ENCODE results near the gene LCN2. TPM values are rescaled to one million over a fixed set of nuclear protein-coding genes. Genes with fewer than 3 reads are reported as not detected.
A peak's percentile ranks its signal among the peaks of the same experiment; 100 is the strongest.

The LCN2 gene
- total RNA-seq, 1 experiment from 2014 or later, result not detected

DNA sequence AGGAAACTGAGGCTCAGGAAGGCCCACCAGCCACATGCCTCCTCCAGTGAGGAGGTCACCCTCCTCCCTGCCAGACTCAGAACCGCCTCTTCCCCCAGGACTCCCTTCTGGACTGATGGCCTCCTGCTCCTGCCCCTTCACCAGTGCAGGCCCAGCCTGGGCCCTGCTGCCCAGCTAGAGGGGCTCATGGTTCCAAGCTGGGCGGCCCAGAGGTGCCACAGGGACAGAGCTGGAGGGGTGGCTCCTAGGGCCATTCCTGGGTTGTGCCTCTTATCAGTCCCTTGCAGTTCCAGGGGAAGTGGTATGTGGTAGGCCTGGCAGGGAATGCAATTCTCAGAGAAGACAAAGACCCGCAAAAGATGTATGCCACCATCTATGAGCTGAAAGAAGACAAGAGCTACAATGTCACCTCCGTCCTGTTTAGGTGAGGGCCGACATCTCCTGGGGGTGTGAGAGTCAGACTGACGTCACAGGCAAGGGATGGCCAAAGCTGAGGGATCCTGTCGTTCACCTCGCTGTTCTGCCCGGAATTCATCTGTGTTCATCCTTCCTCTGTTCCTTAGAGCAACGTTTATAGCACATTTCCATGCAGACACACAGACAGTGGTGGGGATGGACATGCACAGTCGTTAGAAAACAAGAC, 819 bp downstream of the LCN2 start:
- no peak for DNase-seq (ENCODE audit: low read depth)

DNA sequence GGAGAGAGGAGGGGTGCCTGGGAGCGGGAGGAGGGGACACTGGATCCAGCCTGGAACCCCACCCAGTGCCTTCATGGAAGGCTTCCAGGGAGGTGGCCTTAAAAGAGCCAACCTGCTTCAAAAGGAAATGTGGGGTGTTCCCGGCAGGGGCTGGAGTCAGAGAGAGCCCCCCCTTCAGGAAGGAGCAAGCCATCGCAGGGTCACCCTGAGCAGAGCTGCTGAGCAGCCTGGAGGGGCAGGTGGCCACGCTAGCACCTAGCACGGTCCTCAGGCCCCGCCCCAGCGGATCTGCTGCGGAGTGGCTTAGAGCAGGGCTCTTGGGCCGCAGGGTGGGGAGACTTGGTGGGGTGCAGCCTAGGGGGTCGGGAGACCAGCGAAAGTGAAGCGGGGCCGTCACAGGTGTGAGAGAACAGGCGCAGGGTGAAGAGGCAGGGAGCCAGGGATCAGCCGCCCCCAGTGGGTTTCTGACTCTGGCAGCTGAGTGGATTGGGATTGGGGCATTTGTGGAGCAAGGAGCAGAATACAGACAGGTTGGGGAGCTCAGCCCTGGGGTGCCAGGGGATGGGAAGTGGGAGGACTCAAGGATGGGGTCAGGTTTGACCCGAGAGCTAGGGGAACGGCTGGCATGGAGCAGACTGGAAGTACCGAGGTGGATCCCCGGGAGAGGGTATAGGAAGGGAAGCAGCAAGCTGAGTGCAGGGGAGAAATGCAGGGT, 1.5 kb downstream of the LCN2 start:
- no peak for DNase-seq (ENCODE audit: low read depth)

DNA sequence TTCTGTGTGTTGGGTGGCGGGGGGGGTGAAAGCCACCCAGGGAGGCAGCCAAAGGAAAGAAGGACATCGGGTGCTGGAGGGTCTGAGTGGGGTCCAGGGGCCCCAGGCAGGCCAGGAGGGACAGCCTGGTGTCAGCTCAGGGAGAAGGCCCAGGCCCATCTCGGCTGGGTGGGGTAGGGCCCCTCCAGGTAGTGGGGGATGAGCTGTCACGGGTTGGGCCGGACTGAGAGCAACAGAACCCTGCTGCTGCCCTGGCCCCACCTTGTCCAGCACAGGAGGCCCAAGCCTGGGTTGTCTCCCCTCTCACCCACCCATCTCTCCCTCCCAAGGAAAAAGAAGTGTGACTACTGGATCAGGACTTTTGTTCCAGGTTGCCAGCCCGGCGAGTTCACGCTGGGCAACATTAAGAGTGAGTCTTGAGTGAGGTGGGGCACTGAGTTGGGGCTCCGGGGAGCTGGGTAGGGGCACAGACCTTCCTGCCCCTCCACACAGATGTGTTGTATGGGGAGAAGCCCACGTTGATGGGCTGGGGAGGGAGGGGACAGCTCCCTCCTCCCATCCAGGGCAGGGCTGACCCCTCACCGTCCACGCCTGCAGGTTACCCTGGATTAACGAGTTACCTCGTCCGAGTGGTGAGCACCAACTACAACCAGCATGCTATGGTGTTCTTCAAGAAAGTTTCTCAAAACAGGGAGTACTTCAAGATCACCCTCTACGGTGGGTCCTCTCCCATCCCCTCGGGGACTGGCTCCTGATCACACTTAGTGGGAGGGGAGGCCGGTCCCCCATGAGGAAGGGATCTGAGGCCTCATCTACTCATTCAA, 2.3 kb downstream of the LCN2 start:
- no peak for DNase-seq (ENCODE audit: low read depth)

DNA sequence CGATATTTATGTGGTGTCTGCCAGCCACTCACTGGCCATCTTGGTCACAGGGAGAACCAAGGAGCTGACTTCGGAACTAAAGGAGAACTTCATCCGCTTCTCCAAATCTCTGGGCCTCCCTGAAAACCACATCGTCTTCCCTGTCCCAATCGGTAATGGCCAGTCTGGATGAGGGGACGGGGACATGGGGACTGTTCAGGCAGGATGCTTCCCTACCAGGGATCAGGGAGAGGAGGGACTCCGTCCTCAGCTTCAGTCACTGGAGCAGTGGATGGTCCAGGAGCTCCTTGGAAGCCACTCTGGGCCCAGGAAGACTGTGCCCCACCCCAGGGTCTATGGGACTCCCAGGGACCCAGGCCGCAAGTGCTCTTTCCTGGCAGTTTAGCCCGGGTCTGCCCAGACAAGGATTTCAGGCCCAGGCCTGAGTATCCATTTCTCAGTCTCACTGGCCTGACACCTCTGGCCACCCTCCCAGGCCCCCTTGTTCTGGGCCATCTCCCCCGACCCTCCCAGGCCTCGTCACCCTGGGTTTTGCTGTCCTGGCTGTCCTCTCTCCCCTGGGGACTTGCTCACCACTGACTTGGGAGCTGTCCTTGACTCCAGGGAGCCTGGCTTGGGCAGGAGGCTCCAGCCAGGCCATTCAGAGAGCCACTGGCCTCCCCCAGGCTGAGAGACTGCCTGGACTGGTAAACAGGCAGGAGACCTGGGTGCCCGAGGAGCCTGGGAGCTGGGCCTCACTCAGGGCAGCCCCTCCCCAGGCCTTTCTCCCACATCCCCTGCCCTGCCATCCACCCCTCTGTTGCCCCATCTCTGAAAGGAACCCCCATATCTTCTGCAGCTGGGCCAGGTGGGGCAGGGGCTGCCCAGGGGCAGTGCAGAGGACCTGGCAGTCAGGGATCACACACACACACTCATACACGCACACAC, 3.1 kb downstream of the LCN2 start:
- no peak for DNase-seq (ENCODE audit: low read depth)

DNA sequence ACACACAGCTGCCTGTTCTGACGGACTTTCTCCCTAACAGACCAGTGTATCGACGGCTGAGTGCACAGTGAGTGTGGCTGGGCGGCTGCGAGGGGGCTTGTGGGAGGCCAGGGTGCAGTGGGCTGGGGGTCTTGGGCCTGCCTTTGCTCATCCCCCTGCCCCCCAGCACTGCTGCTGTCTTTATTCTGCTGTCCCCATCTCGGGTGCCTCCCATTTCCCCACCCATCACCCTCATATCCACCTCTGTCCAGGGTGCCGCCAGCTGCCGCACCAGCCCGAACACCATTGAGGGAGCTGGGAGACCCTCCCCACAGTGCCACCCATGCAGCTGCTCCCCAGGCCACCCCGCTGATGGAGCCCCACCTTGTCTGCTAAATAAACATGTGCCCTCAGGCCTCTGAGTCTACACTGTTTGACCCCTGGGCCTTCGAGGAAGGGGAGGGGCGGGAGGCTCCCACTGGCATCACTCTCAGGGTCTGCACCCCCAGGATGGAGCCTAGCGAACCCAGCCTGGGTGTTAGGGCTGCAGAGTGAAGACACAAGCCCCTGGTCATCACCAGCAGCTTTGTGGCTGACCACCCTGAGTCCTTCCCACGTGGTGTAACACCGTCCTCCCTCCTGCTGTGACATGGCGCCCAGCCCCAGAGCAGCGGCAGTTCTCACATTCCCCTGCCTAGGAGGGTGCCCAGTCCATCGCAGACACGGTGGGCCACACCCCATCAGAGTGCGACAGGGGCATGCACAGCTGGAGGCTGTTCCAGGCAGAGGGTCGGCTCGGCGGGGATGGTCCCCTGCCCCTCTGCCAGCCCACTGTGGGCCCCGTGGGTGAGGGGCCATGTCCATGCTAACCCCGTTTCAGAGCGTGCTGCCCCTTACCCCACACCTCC, 4.0 kb downstream of the LCN2 start:
- no peak for DNase-seq (ENCODE audit: low read depth)

DNA sequence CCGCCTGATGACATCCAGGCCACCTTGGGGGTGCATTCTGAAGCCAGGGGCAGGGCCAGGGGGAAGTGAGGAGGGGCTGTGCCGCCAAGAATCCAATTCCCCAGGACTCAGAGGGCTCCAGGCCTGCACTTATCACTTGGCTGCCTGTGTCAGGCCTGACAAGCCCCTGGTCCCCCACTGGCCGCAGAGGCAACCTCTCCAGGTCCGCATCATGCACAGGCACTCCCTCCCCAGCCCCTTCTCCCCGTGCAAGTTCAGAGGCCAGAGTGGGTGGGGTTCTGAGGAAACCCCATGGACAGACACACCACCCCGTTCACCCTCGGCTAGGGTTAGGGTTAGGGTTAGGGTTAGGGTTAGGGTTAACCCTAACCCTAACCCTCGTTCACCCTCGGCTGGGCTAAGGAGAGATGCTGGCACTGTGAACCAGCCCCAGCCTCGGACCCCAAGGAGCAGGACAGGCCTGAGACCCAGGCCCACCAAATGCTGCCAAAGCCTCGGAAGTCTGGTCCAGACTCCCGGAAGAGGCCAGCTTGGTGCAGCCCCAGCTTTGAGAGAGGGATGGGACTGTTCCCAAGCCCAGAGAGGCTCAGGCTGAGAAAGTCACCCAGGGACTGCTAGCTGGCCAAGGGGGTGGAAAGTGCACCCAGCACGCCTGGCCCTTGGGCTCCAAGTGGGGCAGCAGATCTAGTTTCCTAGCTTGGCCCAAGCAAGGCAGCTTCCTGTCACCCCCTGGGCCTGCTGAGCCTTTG, 4.9 kb downstream of the LCN2 start:
- DNase-seq (ENCODE audit: low read depth), result no peak

DNA sequence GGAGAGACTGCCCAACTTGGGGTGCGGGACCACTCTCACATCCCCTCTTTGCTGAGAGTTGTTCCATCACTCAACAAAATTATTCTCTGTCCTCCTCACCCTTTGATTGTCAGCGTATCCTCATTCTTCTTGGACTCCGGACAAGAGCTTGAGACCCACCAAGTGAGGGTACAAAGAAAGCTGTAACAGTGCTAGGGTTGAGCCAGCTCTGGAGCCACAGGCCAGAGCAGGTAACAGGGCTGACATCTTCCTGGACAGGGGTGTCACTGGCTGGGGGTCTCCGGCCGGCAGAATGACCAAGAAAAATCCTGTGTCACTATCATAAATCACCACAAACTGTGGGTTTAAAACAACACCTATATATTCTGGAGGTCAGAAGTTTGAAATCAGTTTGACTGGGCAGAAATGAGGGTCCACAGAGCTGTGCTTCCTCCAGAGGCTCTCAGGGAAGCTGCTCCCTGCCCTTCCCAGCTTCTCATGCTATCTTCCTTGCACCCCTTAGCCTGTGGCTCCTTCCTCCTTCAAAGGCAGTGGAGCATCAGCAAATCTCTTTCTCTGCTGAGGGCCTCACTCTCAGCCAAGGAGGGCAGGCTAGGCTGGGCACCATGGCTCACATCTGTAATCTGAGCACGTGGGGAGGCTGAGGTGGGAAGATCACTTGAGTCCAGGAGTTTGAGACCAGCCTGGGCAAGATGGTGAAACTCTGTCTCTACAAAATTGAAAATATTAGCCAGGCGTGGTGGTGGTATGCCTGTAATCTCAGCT, 6.7 kb downstream of the LCN2 start:
- no peak for DNase-seq (ENCODE audit: low read depth)

DNA sequence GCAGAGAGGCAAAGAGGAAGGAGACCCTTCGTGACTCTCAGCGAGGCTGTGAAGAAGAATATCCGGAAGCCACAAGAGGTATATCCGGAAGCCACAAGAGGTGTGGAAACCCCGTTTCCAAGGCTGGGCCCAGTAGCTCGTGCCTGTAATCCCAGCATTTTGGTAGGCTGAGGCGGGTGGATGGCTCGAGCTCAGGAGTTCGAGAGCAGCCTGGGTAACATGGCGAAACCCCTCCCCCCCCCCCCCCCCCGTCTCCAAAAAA, 10.2 kb downstream of the LCN2 start:
- DNase-seq (ENCODE audit: low read depth), result no peak

DNA sequence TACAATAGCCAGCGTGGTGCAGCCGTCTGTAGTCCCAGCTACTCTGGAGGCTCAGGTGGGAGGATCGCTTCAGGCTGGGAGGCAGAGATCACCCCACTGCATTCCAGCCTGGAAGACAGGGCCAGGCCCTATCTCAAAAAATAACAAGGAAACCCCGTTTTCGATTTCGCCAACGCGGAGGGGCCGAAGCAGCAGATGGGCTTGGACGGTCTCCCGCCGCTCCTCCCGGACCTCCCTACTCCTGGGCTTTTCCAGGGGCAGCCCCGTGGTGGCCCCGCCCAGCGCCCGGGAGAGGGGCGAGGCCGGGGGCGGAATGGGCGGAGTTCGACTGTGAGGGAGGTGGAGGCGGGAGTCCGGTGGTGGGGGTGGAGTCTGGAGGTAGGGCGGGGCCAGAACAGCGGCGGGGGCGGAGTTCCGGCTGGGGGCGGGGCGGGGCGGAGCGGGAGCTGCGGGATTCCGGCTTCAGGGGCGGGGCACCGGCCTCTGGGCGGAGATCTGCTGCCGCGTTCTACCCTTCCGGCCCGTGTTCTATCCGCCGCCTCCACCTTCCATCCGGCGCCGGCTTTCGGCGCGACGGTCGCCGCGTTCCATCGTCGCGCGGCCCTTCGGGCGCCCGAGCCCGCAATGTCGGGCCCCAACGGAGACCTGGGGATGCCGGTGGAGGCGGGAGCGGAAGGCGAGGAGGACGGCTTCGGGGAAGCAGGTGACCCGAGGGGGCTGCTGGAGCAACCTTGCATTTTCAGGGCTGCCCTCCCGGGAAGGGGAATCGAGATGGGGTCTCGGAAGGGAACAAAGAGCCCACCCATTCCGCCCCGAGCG, 10.7 kb downstream of the LCN2 start, which contains the start of gene BBLN:
Gene BBLN (plus strand): TSS at position 482 of the 819 bp plus-strand sequence. CDS start 143 bp downstream, at position 625.
- peak; percentile 90 for DNase-seq (ENCODE audit: low read depth)

DNA sequence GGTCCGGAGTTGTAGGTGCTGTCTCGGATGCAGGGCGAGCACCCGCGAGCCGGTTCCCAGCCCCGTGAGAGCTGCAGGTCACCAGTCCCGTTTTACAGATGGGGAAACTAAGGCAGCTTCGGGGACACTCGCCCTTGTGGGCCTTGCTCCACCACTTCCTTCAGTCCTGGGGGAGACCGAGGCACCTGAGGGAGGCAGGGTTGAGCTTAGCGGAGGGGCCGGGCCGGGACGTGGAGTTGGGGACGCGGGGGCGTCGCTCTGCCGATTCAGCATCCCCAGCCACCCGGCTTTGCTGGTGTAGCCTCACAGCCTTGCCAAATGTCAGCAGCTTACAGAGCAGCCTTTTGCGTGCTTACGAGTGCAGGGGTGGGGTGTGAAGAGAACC, 11.3 kb downstream of the LCN2 start:
- DNase-seq (ENCODE audit: low read depth), result no peak

DNA sequence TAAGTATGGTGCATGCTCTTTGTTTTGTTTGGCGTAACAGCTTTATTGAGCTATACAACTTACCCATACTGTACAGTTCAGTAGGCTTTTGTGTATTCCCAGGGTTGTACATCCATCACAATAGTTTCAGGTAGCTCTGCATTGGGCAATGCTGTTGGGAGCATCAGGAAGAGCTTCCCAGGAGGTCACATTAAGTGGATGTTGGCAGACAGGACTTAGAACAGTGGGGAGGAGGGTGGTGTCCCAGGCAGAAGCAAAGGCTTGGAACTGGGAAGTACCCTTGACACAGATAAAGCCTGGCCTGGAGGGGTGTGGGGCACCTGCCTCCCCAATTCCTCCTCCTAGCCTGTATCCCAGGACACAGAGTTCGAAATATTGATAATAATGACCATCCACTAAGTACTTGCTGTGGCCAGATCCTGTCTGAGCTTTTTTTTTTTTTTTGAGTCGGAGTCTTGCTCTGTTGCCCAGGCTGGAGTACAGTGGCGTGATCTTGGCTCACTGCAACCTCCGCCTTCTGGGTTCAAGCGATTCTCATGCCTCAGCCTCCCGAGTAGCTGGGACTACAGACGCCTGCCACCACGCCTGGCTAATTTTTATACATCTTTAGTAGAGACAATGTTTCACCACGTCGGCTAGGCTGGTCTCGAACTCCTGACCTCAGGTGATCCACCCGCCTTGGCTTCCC, 12.1 kb downstream of the LCN2 start:
- DNase-seq (ENCODE audit: low read depth), result no peak

DNA sequence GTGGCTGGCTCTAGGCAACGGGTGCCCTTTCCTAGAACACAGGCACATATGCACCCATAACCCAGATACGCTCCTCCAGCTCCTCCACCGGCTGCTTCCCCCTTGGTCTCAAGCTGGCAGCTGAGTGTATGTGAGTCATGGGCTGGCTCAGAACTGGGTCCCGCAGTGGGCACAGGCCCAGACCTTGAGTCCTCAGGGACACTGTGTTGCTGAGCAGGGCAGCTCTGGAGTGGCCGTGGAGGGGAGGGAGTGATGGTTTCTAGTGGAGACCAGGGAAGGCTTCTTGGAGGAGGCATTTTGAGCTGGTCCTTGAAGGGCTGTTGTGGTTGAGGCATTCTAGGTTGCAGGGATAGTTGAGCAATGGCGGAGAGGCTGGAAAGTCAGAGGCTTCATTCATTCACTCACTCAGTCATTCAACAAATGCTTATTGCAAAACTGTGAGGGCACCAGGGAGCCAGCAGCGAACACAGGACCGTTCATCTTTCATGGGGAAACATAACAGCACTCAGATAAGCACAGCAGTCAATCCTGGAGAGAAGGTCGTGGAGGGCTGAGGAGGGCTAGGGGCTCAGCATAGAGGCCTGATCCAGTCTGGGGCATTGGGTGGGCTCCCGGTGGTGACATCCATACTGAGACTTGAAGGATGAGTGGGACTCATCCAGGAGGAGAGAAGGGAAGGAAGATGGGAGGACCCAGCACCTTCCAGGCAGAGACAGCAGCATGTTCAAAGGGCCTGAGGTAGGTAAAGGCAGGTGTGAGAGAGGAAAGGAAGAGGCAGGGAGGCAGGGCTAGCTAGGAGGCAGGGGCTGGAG, 13.2 kb downstream of the LCN2 start:
- DNase-seq (ENCODE audit: low read depth), result peak; percentile 87

DNA sequence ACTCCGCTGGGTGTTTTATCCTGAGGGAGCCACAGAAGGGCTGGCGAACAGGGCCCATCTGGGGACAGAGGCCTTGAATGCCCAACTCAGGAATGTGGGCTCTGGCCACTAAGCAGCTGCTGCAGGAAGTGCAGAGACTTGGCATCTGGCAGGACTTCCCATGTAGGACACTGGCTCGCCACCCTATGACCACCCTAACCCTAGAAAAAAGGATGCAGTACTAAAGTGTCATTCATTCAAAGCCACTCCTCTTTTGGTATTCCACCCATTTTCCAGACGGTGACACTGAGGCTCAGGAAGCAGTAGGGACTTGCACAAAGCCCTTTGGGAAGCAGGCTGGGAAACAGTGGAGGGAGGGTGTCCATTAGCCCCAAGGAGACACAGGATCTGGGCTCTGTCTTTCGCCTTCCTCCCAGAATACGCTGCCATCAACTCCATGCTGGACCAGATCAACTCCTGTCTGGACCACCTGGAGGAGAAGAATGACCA, 13.8 kb downstream of the LCN2 start:
- no peak for DNase-seq (ENCODE audit: low read depth)

DNA sequence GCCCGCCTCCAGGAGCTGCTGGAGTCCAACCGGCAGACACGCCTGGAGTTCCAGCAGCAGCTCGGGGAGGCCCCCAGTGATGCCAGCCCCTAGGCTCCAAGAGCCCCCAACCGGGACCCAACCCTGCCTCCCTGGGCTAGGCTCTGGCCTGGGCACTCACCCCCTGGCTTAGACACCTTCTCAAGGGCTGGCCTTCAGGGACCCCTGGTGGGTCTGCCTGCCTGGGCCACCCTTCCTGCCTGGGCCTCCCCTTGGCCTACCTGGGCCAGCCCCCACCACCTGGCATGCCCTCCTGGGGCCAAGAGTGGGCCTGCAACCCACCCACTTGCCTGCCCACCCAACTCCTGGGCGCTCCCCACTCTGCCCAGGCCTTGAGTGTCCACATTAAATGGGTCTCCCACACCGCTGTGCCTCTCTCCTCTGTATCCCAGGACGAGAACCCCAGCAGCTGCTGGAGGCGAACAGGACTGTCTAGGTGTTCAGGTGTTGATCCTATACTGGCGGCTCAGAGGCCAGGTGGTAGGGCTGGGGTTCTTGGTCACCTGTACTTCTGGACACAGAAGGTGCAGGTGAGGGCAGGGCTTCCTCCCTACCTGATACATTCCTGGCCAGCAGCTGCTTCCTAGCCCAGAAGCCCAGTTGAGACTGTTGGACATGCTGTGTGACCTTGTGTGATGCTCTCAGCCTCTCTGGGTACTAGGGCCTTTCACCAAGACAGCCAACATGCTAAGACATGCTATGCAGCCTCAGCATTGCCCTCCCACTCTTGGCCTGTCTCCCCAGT, 14.5 kb downstream of the LCN2 start:
- DNase-seq (ENCODE audit: low read depth), result no peak

DNA sequence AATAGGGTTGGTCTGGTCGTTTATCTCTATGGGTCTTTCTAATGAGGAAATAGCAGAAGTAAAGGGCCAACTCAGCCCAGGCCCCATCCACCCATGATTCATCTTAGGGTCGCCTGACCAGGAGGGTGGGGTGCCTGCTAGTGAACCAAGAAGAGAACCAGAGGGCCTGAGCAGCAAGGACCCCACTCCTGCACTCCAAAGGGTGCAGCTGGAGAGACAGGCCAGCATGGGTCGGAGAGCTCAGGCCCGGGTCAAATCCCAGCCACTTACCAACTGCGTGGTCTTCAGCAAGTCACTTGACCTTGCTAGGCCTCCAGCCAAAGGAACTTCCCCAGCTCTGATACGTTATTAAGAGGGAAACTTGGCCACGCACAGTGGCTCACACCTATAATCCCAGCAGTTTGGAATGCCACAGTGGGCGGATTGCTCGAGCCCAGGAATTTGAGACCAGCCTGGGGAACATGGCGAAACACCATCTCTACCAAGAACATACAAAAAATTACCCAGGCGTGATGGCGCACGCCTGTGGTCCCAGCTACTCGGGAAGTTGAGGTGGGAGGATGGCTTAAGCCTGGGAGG, 15.1 kb downstream of the LCN2 start:
- peak; percentile 39 for DNase-seq (ENCODE audit: low read depth)

DNA sequence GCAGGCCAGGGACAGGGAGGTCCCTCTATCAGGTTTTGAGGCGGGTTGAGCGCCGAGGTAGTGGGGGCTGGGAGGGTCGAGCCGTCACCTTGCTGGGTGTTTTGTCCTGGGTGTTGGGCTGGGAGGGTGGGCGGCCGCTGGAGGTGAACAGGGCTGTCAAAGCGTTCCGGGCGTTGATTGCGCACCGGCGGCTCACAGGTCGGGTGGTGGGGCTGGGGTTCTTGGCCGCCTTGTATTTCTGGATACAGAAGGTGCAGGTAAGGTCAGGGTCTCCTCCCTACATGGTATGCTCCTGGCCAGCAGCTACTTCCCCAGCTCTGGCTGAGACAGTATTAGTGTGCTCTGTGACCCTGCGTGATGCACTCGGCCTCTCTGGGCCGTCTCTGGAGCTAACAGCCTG, 16.9 kb downstream of the LCN2 start:
- DNase-seq (ENCODE audit: low read depth), result no peak
